UCSD-AML1 (cell line): ENCODE data around the gene ADAMTSL3.
"Not testable (repeated sequence)": the region's sequence is repeated elsewhere in the genome, so short reads cannot be mapped to it uniquely, and the experiment has no call there.

Experiments
- DNase-seq: peaks from one replicate; lab custom pipeline; 2025; ENCODE audit not compliant: unreplicated experiment; lab: John Stamatoyannopoulos, UW

The ADAMTSL3 gene

GRCh38 chr15:83961311-83961710, 307.4 kb downstream of the ADAMTSL3 start:
- DNase-seq = no peak

- DNase-seq = not testable (repeated sequence)
These were observed 311.0 kb downstream of the ADAMTSL3 start for GRCh38 chr15:83964967-83965366.

- DNase-seq = no peak
These were observed 316.5 kb downstream of the ADAMTSL3 start for GRCh38 chr15:83970295-83970890.

- no peak for DNase-seq
These were observed 318.1 kb downstream of the ADAMTSL3 start for GRCh38 chr15:83971992-83972391.

GRCh38 chr15:83973816-83974215, 319.9 kb downstream of the ADAMTSL3 start:
- no peak for DNase-seq

- no peak for DNase-seq
These were observed 324.1 kb downstream of the ADAMTSL3 start for GRCh38 chr15:83977992-83978391.

- DNase-seq = no peak
These were observed 324.7 kb downstream of the ADAMTSL3 start for GRCh38 chr15:83978588-83978987.

GRCh38 chr15:83980637-83981036, 326.7 kb downstream of the ADAMTSL3 start:
- DNase-seq = no peak

GRCh38 chr15:83982748-83983147, 328.8 kb downstream of the ADAMTSL3 start:
- no peak for DNase-seq

GRCh38 chr15:83983634-83984458, 329.9 kb downstream of the ADAMTSL3 start:
- no peak for DNase-seq

GRCh38 chr15:83984601-83985000, 330.7 kb downstream of the ADAMTSL3 start:
- no peak for DNase-seq

- DNase-seq = no peak
These were observed 337.2 kb downstream of the ADAMTSL3 start for GRCh38 chr15:83991163-83991562.

- no peak for DNase-seq
These were observed 338.6 kb downstream of the ADAMTSL3 start for GRCh38 chr15:83992324-83993031.

- no peak for DNase-seq
These were observed 339.7 kb downstream of the ADAMTSL3 start for GRCh38 chr15:83993591-83993990.

GRCh38 chr15:83998486-83998885, 344.6 kb downstream of the ADAMTSL3 start:
- no peak for DNase-seq

- no peak for DNase-seq
These were observed 345.6 kb downstream of the ADAMTSL3 start for GRCh38 chr15:83999396-84000135.

- DNase-seq = no peak
These were observed 347.1 kb downstream of the ADAMTSL3 start for GRCh38 chr15:84001037-84001436.

- no peak for DNase-seq
These were observed 347.7 kb downstream of the ADAMTSL3 start for GRCh38 chr15:84001655-84002054.

- DNase-seq = no peak
These were observed 350.0 kb downstream of the ADAMTSL3 start for GRCh38 chr15:84003791-84004503.

GRCh38 chr15:84006421-84006820, 352.5 kb downstream of the ADAMTSL3 start:
- DNase-seq = no peak

- DNase-seq = no peak
These were observed 355.7 kb downstream of the ADAMTSL3 start for GRCh38 chr15:84009616-84010015.
